Panc1 (cell line): Measurements from ENCODE around the gene TMEM161B. TPM values are rescaled to one million over a fixed set of nuclear protein-coding genes. Genes with fewer than 3 reads are reported as not detected.

ENCODE experiments used
- ATAC-seq: fragments of 200-7000 bp; cut with Tn5 transposase; 2 replicates; pipeline ENCODE4 v1.9.1; 2020; ENCODE audit warnings: mild to moderate bottlenecking, moderate library complexity
- BruUV-seq: library from RNA; stranded (reverse); fragments of 400-500 nt; replicated peaks from 2 replicates; lab custom pipeline; 2021; lab: Mats Ljungman, UMichigan
- CTCF ChIA-PET: fragments of 300-600 bp; sonication (Branson Sonifier 250); formaldehyde crosslinking; loops from one replicate; lab custom pipeline; 2022; ENCODE audit warnings: antibody characterized with exemption; lab: Charles Lee
- POLR2A ChIA-PET: fragments of 300-600 bp; sonication (Branson Sonifier 250); formaldehyde crosslinking; loops from one replicate; lab custom pipeline; 2022; ENCODE audit warnings: antibody characterized with exemption; lab: Charles Lee
- DNase-seq: peaks from one replicate; pipeline ENCODE4 v3.0.0-alpha.2; 2010; ENCODE audit warnings: low read depth, low spot score
- H3K27ac ChIP-seq: 2 replicates; pipeline ENCODE4 v1.5.1; 2011; ENCODE audit warnings: mild to moderate bottlenecking, low read length, inconsistent platforms
- H3K27me3 ChIP-seq: fragments of 200-500 bp; sonication (Bioruptor generic); 2 replicates; pipeline ENCODE4 v1.6.0; 2014; ENCODE audit warnings: low read length, inconsistent platforms; ENCODE audit not compliant: control insufficient read depth, insufficient read depth
- H3K36me3 ChIP-seq: fragments of 200-500 bp; sonication (Bioruptor generic); 2 replicates; pipeline ENCODE4 v1.5.1; 2014; ENCODE audit warnings: inconsistent platforms, mild to moderate bottlenecking, low read length, moderate library complexity; ENCODE audit not compliant: control insufficient read depth, insufficient read depth
- H3K4me1 ChIP-seq: 2 replicates; pipeline ENCODE4 v1.5.1; 2011; ENCODE audit warnings: inconsistent platforms, mild to moderate bottlenecking, low read length, moderate library complexity; ENCODE audit not compliant: control insufficient read depth, insufficient read depth
- H3K4me3 ChIP-seq, 2 experiments: 2 replicates each; pipeline ENCODE4 v1.5.1; 2011 to 2012; ENCODE audit warnings: low read depth in 2 of 2, low read length in 2 of 2, mild to moderate bottlenecking in 2 of 2, inconsistent platforms in 1 of 2, moderate library complexity in 1 of 2
- H3K9me3 ChIP-seq: fragments of 200-500 bp; sonication (Bioruptor generic); 2 replicates; pipeline ENCODE4 v1.5.1; 2014; ENCODE audit warnings: low read depth, mild to moderate bottlenecking, inconsistent platforms, low read length, moderate library complexity; ENCODE audit not compliant: control insufficient read depth, insufficient read depth
- POLR2AphosphoS5 ChIP-seq: IDR thresholded peaks from 2 replicates; pipeline ENCODE4 v1.6.1; 2012; ENCODE audit warnings: mild to moderate bottlenecking, low read depth, low read length, moderate library complexity
- REST ChIP-seq, 2 experiments: IDR thresholded peaks; 2 replicates each; pipeline ENCODE4 v1.6.1; 2011 to 2012; ENCODE audit warnings: low read depth in 2 of 2, control low read depth in 1 of 2, low read length in 1 of 2, mild to moderate bottlenecking in 1 of 2, moderate library complexity in 1 of 2; ENCODE audit not compliant: insufficient read depth in 1 of 2
- SIN3A ChIP-seq: IDR thresholded peaks from 2 replicates; pipeline ENCODE4 v1.6.1; 2012; ENCODE audit warnings: low read depth, mild to moderate bottlenecking, low read length, moderate library complexity, borderline replicate concordance; ENCODE audit not compliant: insufficient read depth
- TCF7L2 ChIP-seq: IDR thresholded peaks from 2 replicates; pipeline ENCODE4 v1.6.1; 2011; ENCODE audit warnings: mild to moderate bottlenecking, low read depth, low read length, inconsistent platforms
- in situ Hi-C: cut with HindIII; loops from 2 replicates; pipeline ENCODE4 v1.10.0; 2016; ENCODE audit warnings: low sequenced_read_pairs, low pct_unique_long_range_greater_than_20kb
- intact Hi-C: fragments of 100-400 bp; cut with micrococcal nuclease; formaldehyde crosslinking; loops from one replicate; pipeline ENCODE4 v1.10.0; 2022; ENCODE audit not compliant: unreplicated experiment
- total RNA-seq: library from RNA; stranded (reverse); gene quantifications from one replicate; pipeline ENCODE4 v1.2.1, GENCODE V29; 2021; ENCODE audit not compliant: unreplicated experiment
- TF ChIP-seq, protein P1 (sequence below): fragments of 450-650 bp; IDR thresholded peaks from 2 replicates; pipeline ENCODE4 v1.5.1; 2017; ENCODE audit warnings: mild to moderate bottlenecking

Gene TMEM161B
- total RNA-seq, 1 experiment from 2014 or later, result 16.3 TPM

- in situ Hi-C loops (no loop called here), intact Hi-C loops (no loop called here)
- no peaks in the 10 kb centered on the region for H3K9me3 ChIP-seq
- no peaks in the 10 kb centered on the region for H3K36me3 ChIP-seq
- ChIA-PET POLR2A (no interaction called here), CTCF (no interaction called here)
- BruUV-seq, result no TSS peak
- H3K4me1 ChIP-seq, result no peaks in the 10 kb centered on the region
- H3K27me3 ChIP-seq, result no peaks in the 10 kb centered on the region
- ATAC-seq, result no peak
- no peak overlapping the region for H3K27ac ChIP-seq
- no peak for DNase-seq
- H3K4me3 ChIP-seq, result no peak overlapping the region
- TF ChIP-seq SIN3A, result no peak
- no peak for TF ChIP-seq TCF7L2
- TF ChIP-seq POLR2AphosphoS5, result no peak
- no peak for TF ChIP-seq REST (IDR thresholded peaks at IDR 0.05; ENCODE audit: insufficient read depth in 1 of 2, low read depth in 2 of 2, low read length in 1 of 2)
- TF ChIP-seq, protein P1, sequence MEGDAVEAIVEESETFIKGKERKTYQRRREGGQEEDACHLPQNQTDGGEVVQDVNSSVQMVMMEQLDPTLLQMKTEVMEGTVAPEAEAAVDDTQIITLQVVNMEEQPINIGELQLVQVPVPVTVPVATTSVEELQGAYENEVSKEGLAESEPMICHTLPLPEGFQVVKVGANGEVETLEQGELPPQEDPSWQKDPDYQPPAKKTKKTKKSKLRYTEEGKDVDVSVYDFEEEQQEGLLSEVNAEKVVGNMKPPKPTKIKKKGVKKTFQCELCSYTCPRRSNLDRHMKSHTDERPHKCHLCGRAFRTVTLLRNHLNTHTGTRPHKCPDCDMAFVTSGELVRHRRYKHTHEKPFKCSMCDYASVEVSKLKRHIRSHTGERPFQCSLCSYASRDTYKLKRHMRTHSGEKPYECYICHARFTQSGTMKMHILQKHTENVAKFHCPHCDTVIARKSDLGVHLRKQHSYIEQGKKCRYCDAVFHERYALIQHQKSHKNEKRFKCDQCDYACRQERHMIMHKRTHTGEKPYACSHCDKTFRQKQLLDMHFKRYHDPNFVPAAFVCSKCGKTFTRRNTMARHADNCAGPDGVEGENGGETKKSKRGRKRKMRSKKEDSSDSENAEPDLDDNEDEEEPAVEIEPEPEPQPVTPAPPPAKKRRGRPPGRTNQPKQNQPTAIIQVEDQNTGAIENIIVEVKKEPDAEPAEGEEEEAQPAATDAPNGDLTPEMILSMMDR, result no peak
Observed at GRCh38 chr5:88214655-88215054, 54.0 kb downstream of the TMEM161B start.

DNA sequence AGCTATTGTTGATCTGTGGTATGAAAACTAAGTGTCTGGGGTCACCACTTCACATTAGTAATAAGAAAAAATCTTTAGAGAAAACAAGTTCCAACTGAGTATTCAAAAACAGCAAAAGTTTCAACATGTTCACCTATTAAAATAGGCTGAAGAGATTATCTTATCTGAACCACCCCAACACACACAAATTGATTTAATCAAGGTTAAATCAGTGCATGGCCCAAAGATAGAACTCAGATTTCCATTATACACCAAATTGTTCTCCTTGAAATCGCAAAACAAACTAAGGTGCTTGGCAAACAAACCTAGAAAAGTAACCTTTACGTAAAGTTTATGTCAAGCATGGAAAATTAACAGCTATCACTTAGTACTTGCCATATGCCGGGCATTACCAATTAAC is 61.1 kb downstream of the TMEM161B start:
- BruUV-seq, result no TSS peak
- ChIA-PET POLR2A (no interaction called here), CTCF (no interaction called here)
- DNase-seq (no peak), ATAC-seq (no peak)
- Histone ChIP-seq H3K27ac (no peak overlapping the region), H3K9me3 (no peaks in the 10 kb centered on the region), H3K4me1 (no peaks in the 10 kb centered on the region), H3K27me3 (no peaks in the 10 kb centered on the region), H3K36me3 (peaks cover 12% of the 10 kb centered on the region; the same call in 1 of the 2 replicates), H3K4me3 (no peak overlapping the region)
- TF ChIP-seq POLR2AphosphoS5 (no peak), SIN3A (no peak), REST (IDR thresholded peaks at IDR 0.05; ENCODE audit: insufficient read depth in 1 of 2, low read depth in 2 of 2, low read length in 1 of 2) (no peak), TCF7L2 (no peak)
- TF ChIP-seq, protein P1, result no peak
- intact Hi-C loops (no loop called here), in situ Hi-C loops (no loop called here)
